Duodenal mucosa (tissue), 2 donors: ENCODE measurements around the gene RUFY3.

Experiments
- H3K27ac ChIP-seq: one replicate; pipeline ENCODE4 v1.7.0; 2013; ENCODE audit warnings: low read depth, low read length
- H3K27me3 ChIP-seq, 2 donors: one replicate each; pipeline ENCODE4 v1.7.0; 2013; ENCODE audit warnings: low read length in 2 of 2, control low read depth in 1 of 2; ENCODE audit not compliant: insufficient read depth in 2 of 2, control insufficient read depth in 1 of 2
- H3K36me3 ChIP-seq, 2 donors: one replicate each; pipeline ENCODE4 v1.7.0; 2013; ENCODE audit warnings: low read length in 2 of 2, control low read depth in 1 of 2; ENCODE audit not compliant: insufficient read depth in 2 of 2, control insufficient read depth in 1 of 2
- H3K4me1 ChIP-seq, 2 donors: one replicate each; pipeline ENCODE4 v1.7.0; 2013; ENCODE audit warnings: low read length in 2 of 2, control low read depth in 1 of 2; ENCODE audit not compliant: insufficient read depth in 2 of 2, control insufficient read depth in 1 of 2
- H3K4me3 ChIP-seq, 2 donors: one replicate each; pipeline ENCODE4 v1.7.0; 2013; ENCODE audit warnings: low read length in 2 of 2, low read depth in 1 of 2
- H3K9ac ChIP-seq, 2 donors: one replicate each; pipeline ENCODE4 v1.7.0; 2013; ENCODE audit warnings: low read length in 2 of 2, low read depth in 1 of 2
- H3K9me3 ChIP-seq, 2 donors: one replicate each; pipeline ENCODE4 v1.7.0; 2013; ENCODE audit warnings: low read length in 2 of 2, control low read depth in 1 of 2; ENCODE audit not compliant: control insufficient read depth in 1 of 2

Gene RUFY3

GRCh38 chr4:70772929-70773555 lies 51.3 kb downstream of the RUFY3 start:
- no peak overlapping the region for H3K4me3 ChIP-seq
- H3K9ac ChIP-seq: no peak overlapping the region
- peaks cover 0 to 28% of the 10 kb centered on the region in 2 donors for H3K36me3 ChIP-seq
- no peak overlapping the region for H3K27ac ChIP-seq
- no peaks in the 10 kb centered on the region for H3K9me3 ChIP-seq
- no peaks in the 10 kb centered on the region for H3K4me1 ChIP-seq
- H3K27me3 ChIP-seq: no peaks in the 10 kb centered on the region

DNA sequence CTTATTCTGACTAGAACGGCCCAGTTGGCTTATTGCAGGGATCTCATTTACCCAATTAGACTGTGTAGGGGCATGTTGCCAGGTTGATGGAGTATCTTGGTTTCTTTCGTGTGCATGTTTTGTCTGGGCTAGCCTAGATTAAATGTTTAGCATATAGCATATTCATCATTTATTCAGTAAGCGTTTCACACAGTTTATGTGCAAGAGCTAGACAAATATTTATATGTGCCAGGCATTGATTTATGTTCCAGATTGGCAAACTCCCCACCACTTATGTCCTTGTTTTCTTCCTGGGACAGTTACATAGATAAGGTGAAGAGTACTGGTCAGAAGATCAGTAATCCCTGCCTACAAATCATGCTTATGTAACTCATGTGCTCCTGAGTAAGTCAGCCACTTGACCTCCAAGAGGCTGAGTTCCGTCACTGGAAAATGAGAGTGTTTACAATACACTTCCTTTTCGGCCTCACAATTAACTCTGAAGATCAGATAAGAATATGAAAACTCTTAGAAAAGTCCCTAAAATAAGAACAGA lies 57.2 kb downstream of the RUFY3 start:
- H3K27ac ChIP-seq: peak overlapping the region; percentile 26
- H3K27me3 ChIP-seq: no peaks in the 10 kb centered on the region
- no peaks in the 10 kb centered on the region for H3K4me1 ChIP-seq
- H3K36me3 ChIP-seq: peaks cover 7 to 17% of the 10 kb centered on the region in 2 donors
- no peaks in the 10 kb centered on the region for H3K9me3 ChIP-seq
- H3K9ac ChIP-seq: no peak overlapping the region
- H3K4me3 ChIP-seq: no peak overlapping the region

GRCh38 chr4:70783096-70783495 lies 61.3 kb downstream of the RUFY3 start:
- no peak overlapping the region for H3K27ac ChIP-seq
- H3K4me3 ChIP-seq: no peak overlapping the region
- no peak overlapping the region for H3K9ac ChIP-seq
- no peaks in the 10 kb centered on the region for H3K27me3 ChIP-seq
- H3K4me1 ChIP-seq: no peaks in the 10 kb centered on the region
- H3K36me3 ChIP-seq: peaks cover 11 to 18% of the 10 kb centered on the region in 2 donors
- no peaks in the 10 kb centered on the region for H3K9me3 ChIP-seq

DNA sequence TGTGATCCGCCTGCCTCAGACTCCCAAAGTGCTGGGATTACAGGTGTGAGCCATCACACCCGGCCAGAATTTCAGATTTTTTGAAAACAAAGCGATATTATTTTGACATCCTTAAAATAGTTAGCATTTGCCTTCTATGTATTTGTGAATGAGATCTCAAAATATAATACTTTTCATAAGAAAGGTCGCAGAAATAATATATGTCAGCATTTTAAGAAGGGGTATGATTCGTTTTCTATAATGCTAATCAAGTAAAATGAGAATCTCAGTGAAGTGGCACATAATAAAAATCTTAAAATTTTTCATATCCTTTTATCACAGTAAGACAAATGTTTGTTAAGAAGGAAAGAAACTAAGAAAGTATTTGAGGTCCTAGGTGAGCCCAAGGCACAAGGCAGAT lies 65.7 kb downstream of the RUFY3 start:
- no peaks in the 10 kb centered on the region for H3K9me3 ChIP-seq
- H3K9ac ChIP-seq: no peak overlapping the region
- H3K27me3 ChIP-seq: no peaks in the 10 kb centered on the region
- H3K4me1 ChIP-seq: no peaks in the 10 kb centered on the region
- no peak overlapping the region for H3K4me3 ChIP-seq
- no peak overlapping the region for H3K27ac ChIP-seq
- H3K36me3 ChIP-seq: peaks cover 19 to 26% of the 10 kb centered on the region in 2 donors

DNA sequence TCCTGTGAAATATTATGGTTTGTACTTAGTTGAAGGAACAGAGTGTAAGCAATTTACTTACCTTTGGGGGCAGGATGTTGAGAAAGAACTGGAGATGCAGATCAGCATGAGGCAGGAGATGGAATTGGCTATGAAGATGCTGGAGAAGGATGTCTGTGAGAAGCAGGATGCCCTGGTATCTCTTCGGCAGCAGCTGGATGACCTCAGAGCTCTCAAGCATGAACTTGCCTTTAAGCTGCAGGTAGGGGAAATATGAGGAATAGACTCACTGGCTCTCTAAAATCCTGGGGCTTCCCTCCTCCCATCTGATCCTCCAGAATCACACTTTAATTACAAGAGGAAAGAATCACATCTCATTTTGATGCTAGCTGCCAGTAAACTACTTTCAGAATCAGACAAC lies 67.0 kb downstream of the RUFY3 start:
- peaks cover 13 to 35% of the 10 kb centered on the region in 2 donors for H3K36me3 ChIP-seq
- no peaks in the 10 kb centered on the region for H3K4me1 ChIP-seq
- H3K9me3 ChIP-seq: no peaks in the 10 kb centered on the region
- H3K27me3 ChIP-seq: no peaks in the 10 kb centered on the region
- no peak overlapping the region for H3K4me3 ChIP-seq
- no peak overlapping the region for H3K9ac ChIP-seq
- no peak overlapping the region for H3K27ac ChIP-seq

GRCh38 chr4:70793626-70794025 lies 71.9 kb downstream of the RUFY3 start:
- Histone ChIP-seq H3K27me3 (no peaks in the 10 kb centered on the region), H3K36me3 (peaks cover 12 to 53% of the 10 kb centered on the region in 2 donors), H3K9me3 (no peaks in the 10 kb centered on the region), H3K9ac (no peak overlapping the region), H3K4me3 (no peak overlapping the region), H3K4me1 (no peaks in the 10 kb centered on the region), H3K27ac (no peak overlapping the region)

GRCh38 chr4:70801265-70801809 lies 79.6 kb downstream of the RUFY3 start:
- peaks cover 0 to 9% of the 10 kb centered on the region in 2 donors for H3K4me1 ChIP-seq
- no peaks in the 10 kb centered on the region for H3K27me3 ChIP-seq
- no peaks in the 10 kb centered on the region for H3K9me3 ChIP-seq
- no peak overlapping the region for H3K9ac ChIP-seq
- H3K27ac ChIP-seq: no peak overlapping the region
- peaks cover 0 to 5% of the 10 kb centered on the region in 2 donors for H3K36me3 ChIP-seq
- no peak overlapping the region for H3K4me3 ChIP-seq

GRCh38 chr4:70802928-70803580 lies 81.3 kb downstream of the RUFY3 start:
- H3K9ac ChIP-seq: no peak overlapping the region
- H3K27ac ChIP-seq: no peak overlapping the region
- H3K4me3 ChIP-seq: no peak overlapping the region
- H3K9me3 ChIP-seq: no peaks in the 10 kb centered on the region
- peaks cover 0 to 3% of the 10 kb centered on the region in 2 donors for H3K36me3 ChIP-seq
- no peaks in the 10 kb centered on the region for H3K27me3 ChIP-seq
- peaks cover 0 to 9% of the 10 kb centered on the region in 2 donors for H3K4me1 ChIP-seq

- Histone ChIP-seq H3K27me3 (no peaks in the 10 kb centered on the region), H3K9me3 (no peaks in the 10 kb centered on the region), H3K36me3 (no peaks in the 10 kb centered on the region), H3K4me1 (peaks cover 0 to 4% of the 10 kb centered on the region in 2 donors), H3K4me3 (no peak overlapping the region), H3K27ac (no peak overlapping the region), H3K9ac (no peak overlapping the region)
Measured at GRCh38 chr4:70808151-70808550, 86.4 kb downstream of the RUFY3 start.

DNA sequence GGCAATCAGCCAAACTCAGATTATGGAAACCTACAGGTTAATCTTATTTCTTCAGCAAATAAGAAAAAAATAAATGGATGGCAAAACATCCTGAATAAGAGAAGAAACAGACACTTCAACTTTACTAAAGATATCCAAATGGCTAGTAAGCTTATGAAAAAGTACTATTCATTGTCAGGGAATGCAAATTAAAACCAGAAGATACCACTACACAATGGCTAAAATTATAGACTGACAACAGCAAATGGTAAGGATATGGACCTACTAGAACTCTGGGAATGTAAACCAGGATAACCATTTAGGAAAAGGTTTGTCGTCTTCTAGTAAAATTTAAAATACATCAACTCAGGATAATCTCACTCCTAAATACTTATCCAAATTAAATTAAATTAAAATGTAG lies 93.6 kb downstream of the RUFY3 start:
- Histone ChIP-seq H3K9me3 (no peaks in the 10 kb centered on the region), H3K4me3 (no peak overlapping the region), H3K36me3 (peaks cover 16 to 21% of the 10 kb centered on the region in 2 donors), H3K27ac (no peak overlapping the region), H3K4me1 (no peaks in the 10 kb centered on the region), H3K27me3 (no peaks in the 10 kb centered on the region), H3K9ac (no peak overlapping the region)
